ENCODE data around the gene CLCN1.

DNA sequence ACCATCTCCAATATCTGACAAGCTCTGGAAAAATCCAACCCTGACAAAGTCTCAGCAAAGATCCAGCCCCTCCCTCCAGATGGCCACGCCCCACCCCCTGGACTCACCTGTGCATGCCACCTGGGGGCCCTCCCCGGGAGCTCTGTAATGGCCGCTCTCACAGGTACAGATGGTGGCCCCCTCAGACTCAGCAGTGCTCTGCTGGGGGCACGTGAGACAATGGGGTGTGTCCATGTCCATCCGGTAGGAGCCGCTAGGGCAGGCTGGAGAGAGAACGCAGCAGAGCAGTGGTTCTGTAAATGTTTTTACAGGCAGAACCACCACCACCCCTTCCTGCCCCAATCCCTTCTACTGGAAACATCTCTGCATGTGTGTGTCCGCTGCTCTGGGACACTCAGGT, 83.2 kb downstream of the CLCN1 start:
- TF ChIP-seq FOXK2 (IDR thresholded peaks at IDR 0.05) (no peak), RAD21 (IDR thresholded peaks at IDR 0.05; ENCODE audit: insufficient read depth, low read depth, low read length) (no peak), POLR2AphosphoS2 (IDR thresholded peaks at IDR 0.05; ENCODE audit: low read depth, low read length) (no peak), JUNB (IDR thresholded peaks at IDR 0.05) (no peak), CEBPB (IDR thresholded peaks at IDR 0.05; ENCODE audit: borderline replicate concordance in 1 of 2, low read depth in 2 of 2, low read length in 2 of 2) (no peak)
- TF ChIP-seq, protein P1, sequence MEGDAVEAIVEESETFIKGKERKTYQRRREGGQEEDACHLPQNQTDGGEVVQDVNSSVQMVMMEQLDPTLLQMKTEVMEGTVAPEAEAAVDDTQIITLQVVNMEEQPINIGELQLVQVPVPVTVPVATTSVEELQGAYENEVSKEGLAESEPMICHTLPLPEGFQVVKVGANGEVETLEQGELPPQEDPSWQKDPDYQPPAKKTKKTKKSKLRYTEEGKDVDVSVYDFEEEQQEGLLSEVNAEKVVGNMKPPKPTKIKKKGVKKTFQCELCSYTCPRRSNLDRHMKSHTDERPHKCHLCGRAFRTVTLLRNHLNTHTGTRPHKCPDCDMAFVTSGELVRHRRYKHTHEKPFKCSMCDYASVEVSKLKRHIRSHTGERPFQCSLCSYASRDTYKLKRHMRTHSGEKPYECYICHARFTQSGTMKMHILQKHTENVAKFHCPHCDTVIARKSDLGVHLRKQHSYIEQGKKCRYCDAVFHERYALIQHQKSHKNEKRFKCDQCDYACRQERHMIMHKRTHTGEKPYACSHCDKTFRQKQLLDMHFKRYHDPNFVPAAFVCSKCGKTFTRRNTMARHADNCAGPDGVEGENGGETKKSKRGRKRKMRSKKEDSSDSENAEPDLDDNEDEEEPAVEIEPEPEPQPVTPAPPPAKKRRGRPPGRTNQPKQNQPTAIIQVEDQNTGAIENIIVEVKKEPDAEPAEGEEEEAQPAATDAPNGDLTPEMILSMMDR (IDR thresholded peaks at IDR 0.05 in 2 of 3, conservative IDR thresholded peaks at IDR 0.05 in 1 of 3; ENCODE audit: control insufficient read depth in 2 of 3, extremely low read depth in 1 of 3, insufficient read depth in 1 of 3, low read depth in 3 of 3, low read length in 3 of 3) = no peak
- TF ChIP-seq, protein P2, sequence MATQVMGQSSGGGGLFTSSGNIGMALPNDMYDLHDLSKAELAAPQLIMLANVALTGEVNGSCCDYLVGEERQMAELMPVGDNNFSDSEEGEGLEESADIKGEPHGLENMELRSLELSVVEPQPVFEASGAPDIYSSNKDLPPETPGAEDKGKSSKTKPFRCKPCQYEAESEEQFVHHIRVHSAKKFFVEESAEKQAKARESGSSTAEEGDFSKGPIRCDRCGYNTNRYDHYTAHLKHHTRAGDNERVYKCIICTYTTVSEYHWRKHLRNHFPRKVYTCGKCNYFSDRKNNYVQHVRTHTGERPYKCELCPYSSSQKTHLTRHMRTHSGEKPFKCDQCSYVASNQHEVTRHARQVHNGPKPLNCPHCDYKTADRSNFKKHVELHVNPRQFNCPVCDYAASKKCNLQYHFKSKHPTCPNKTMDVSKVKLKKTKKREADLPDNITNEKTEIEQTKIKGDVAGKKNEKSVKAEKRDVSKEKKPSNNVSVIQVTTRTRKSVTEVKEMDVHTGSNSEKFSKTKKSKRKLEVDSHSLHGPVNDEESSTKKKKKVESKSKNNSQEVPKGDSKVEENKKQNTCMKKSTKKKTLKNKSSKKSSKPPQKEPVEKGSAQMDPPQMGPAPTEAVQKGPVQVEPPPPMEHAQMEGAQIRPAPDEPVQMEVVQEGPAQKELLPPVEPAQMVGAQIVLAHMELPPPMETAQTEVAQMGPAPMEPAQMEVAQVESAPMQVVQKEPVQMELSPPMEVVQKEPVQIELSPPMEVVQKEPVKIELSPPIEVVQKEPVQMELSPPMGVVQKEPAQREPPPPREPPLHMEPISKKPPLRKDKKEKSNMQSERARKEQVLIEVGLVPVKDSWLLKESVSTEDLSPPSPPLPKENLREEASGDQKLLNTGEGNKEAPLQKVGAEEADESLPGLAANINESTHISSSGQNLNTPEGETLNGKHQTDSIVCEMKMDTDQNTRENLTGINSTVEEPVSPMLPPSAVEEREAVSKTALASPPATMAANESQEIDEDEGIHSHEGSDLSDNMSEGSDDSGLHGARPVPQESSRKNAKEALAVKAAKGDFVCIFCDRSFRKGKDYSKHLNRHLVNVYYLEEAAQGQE (IDR thresholded peaks at IDR 0.05; ENCODE audit: low read depth, low read length) = no peak
- TF ChIP-seq, protein P3, sequence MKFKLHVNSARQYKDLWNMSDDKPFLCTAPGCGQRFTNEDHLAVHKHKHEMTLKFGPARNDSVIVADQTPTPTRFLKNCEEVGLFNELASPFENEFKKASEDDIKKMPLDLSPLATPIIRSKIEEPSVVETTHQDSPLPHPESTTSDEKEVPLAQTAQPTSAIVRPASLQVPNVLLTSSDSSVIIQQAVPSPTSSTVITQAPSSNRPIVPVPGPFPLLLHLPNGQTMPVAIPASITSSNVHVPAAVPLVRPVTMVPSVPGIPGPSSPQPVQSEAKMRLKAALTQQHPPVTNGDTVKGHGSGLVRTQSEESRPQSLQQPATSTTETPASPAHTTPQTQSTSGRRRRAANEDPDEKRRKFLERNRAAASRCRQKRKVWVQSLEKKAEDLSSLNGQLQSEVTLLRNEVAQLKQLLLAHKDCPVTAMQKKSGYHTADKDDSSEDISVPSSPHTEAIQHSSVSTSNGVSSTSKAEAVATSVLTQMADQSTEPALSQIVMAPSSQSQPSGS (IDR thresholded peaks at IDR 0.05; ENCODE audit: low read length) = no peak
